ENCODE measurements around the gene EGFL6. TPM values are rescaled to one million over a fixed set of nuclear protein-coding genes. Genes with fewer than 3 reads are reported as not detected.

EGFL6 gene
- total RNA-seq, 1 experiment from 2014 or later, result not detected

DNA sequence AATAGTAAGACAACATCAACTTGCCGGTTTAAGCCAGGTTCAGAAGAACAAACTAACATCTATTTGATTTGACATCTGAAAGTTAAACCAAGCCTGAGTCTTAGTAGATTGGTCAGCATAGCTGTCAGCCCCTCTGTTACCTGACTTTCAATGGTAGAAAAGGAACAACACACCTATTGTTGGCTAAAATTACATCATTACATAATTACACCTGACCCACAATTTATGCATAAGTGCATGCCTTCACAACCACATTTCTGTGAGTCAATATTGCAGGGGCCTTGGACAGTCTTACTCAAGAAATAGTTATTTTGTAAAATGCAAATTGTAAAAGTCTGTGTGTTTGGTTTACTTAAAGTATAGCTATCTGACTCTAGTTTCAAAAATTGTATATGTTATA is 36.2 kb downstream of the EGFL6 start:
- Histone ChIP-seq H3K9ac (ENCODE audit: low read length) (no peak overlapping the region), H3K4me1 (ENCODE audit: insufficient read depth, low read length) (no peaks in the 10 kb centered on the region), H3K27me3 (ENCODE audit: low read length) (peaks cover 5% of the 10 kb centered on the region), H3F3A (ENCODE audit: low read length, unreplicated experiment) (no peaks in the 10 kb centered on the region), H3K4me2 (ENCODE audit: low read length) (no peak overlapping the region), H2AFZ (ENCODE audit: low read length) (no peak overlapping the region), H3K79me2 (ENCODE audit: low read length) (no peaks in the 10 kb centered on the region), H3K9me3 (ENCODE audit: low read length) (no peaks in the 10 kb centered on the region), H3K36me3 (ENCODE audit: low read depth, low read length) (no peaks in the 10 kb centered on the region), H3K27ac (ENCODE audit: low read length) (no peak overlapping the region), H3K4me3 (ENCODE audit: low read length) (no peak overlapping the region), H3K9me2 (replicated peaks; ENCODE audit: low read length) (no peaks in the 10 kb centered on the region), H4K20me1 (ENCODE audit: low read length) (no peaks in the 10 kb centered on the region)
- DNase-seq (no peak), ATAC-seq (no peak)
- intact Hi-C loops (cut with micrococcal nuclease), result no loop called here
- ChIA-PET POLR2A (ENCODE audit: unreplicated experiment) (no interaction called here), CTCF (no interaction called here)
- TF ChIP-seq, protein P1, sequence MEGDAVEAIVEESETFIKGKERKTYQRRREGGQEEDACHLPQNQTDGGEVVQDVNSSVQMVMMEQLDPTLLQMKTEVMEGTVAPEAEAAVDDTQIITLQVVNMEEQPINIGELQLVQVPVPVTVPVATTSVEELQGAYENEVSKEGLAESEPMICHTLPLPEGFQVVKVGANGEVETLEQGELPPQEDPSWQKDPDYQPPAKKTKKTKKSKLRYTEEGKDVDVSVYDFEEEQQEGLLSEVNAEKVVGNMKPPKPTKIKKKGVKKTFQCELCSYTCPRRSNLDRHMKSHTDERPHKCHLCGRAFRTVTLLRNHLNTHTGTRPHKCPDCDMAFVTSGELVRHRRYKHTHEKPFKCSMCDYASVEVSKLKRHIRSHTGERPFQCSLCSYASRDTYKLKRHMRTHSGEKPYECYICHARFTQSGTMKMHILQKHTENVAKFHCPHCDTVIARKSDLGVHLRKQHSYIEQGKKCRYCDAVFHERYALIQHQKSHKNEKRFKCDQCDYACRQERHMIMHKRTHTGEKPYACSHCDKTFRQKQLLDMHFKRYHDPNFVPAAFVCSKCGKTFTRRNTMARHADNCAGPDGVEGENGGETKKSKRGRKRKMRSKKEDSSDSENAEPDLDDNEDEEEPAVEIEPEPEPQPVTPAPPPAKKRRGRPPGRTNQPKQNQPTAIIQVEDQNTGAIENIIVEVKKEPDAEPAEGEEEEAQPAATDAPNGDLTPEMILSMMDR (conservative IDR thresholded peaks at IDR 0.05; ENCODE audit: low read depth, low read length), result no peak
- TF ChIP-seq EZH2phosphoT487 (IDR thresholded peaks at IDR 0.05; ENCODE audit: borderline replicate concordance, low read length) (no peak), EZH2 (IDR thresholded peaks at IDR 0.05; ENCODE audit: low read length, unreplicated experiment) (no peak)
- no TSS peak for BruUV-seq (replicated peaks)

DNA sequence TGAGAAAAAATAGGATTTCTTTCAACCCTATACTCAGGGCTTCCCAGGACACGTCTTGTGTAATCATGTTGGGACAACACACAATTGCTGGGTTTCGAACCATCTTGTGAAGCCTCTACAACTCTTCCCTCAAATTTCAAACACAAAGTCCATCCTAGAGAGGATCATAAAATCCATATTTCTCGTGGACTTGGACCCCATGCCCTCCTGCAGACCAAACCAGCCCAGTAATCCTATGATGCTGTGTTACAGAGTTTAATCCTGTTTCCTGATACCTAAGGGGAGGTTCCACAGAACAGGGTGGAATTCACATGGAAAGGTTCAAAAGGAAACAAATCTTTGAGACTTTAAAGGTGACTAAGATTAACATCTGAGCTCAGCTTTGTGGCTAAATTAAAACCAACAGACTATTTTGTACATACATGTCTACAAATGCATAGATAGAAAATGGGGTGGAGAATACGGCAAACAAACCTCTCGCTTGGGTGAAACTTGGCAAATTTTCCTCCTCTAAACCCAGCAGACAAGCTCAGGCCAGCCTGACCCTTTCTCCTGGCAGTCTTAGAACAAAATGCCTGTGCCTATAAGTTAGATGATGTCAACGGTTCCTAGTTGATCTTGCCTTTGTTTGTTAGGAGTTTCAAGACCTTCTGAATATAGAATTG is 38.1 kb downstream of the EGFL6 start:
- no peaks in the 10 kb centered on the region for H4K20me1 ChIP-seq (ENCODE audit: low read length)
- no peaks in the 10 kb centered on the region for H3F3A ChIP-seq (ENCODE audit: low read length, unreplicated experiment)
- H3K4me2 ChIP-seq (ENCODE audit: low read length), result no peak overlapping the region
- no peaks in the 10 kb centered on the region for H3K9me3 ChIP-seq (ENCODE audit: low read length)
- no peak for ATAC-seq
- ChIA-PET CTCF (no interaction called here), POLR2A (ENCODE audit: unreplicated experiment) (no interaction called here)
- no peak overlapping the region for H3K9ac ChIP-seq (ENCODE audit: low read length)
- H3K4me3 ChIP-seq (ENCODE audit: low read length), result no peak overlapping the region
- no peaks in the 10 kb centered on the region for H3K79me2 ChIP-seq (ENCODE audit: low read length)
- no TSS peak for BruUV-seq (replicated peaks)
- no peaks in the 10 kb centered on the region for H3K4me1 ChIP-seq (ENCODE audit: insufficient read depth, low read length)
- no peak for TF ChIP-seq EZH2 (IDR thresholded peaks at IDR 0.05; ENCODE audit: low read length, unreplicated experiment)
- no peak for TF ChIP-seq EZH2phosphoT487 (IDR thresholded peaks at IDR 0.05; ENCODE audit: borderline replicate concordance, low read length)
- TF ChIP-seq, protein P1 (conservative IDR thresholded peaks at IDR 0.05; ENCODE audit: low read depth, low read length), result no peak
- no peaks in the 10 kb centered on the region for H3K27me3 ChIP-seq (ENCODE audit: low read length)
- H2AFZ ChIP-seq (ENCODE audit: low read length), result no peak overlapping the region
- H3K27ac ChIP-seq (ENCODE audit: low read length), result no peak overlapping the region
- intact Hi-C loops (cut with micrococcal nuclease), result no loop called here
- no peaks in the 10 kb centered on the region for H3K36me3 ChIP-seq (ENCODE audit: low read depth, low read length)
- H3K9me2 ChIP-seq (replicated peaks; ENCODE audit: low read length), result no peaks in the 10 kb centered on the region
- no peak for DNase-seq

DNA sequence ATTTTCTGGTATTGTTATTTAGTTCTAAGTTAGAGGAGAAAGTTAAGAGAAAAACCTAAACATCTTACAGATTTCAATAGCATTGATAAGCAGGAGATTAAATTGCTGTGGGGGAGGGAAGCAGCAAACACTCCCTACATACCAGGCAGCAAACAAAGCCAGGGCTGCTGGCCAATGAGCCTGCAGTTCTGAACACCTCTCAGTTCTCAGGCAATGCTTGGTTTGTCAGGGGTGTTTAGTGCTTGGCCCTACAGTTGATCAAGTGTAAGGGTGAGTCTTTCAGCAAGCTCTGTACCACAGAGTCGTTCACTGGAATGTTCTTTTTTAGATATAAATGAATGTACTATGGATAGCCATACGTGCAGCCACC is 38.6 kb downstream of the EGFL6 start:
- Histone ChIP-seq H3K9me3 (ENCODE audit: low read length) (no peaks in the 10 kb centered on the region), H3K4me3 (ENCODE audit: low read length) (no peak overlapping the region), H3F3A (ENCODE audit: low read length, unreplicated experiment) (no peaks in the 10 kb centered on the region), H3K36me3 (ENCODE audit: low read depth, low read length) (no peaks in the 10 kb centered on the region), H3K4me2 (ENCODE audit: low read length) (no peak overlapping the region), H3K9me2 (replicated peaks; ENCODE audit: low read length) (no peaks in the 10 kb centered on the region), H3K79me2 (ENCODE audit: low read length) (no peaks in the 10 kb centered on the region), H3K9ac (ENCODE audit: low read length) (no peak overlapping the region), H4K20me1 (ENCODE audit: low read length) (no peaks in the 10 kb centered on the region), H3K27ac (ENCODE audit: low read length) (no peak overlapping the region), H3K4me1 (ENCODE audit: insufficient read depth, low read length) (no peaks in the 10 kb centered on the region), H3K27me3 (ENCODE audit: low read length) (no peaks in the 10 kb centered on the region), H2AFZ (ENCODE audit: low read length) (no peak overlapping the region)
- no peak for TF ChIP-seq EZH2 (IDR thresholded peaks at IDR 0.05; ENCODE audit: low read length, unreplicated experiment)
- TF ChIP-seq, protein P1 (conservative IDR thresholded peaks at IDR 0.05; ENCODE audit: low read depth, low read length), result no peak
- no peak for TF ChIP-seq EZH2phosphoT487 (IDR thresholded peaks at IDR 0.05; ENCODE audit: borderline replicate concordance, low read length)
- DNase-seq (no peak), ATAC-seq (no peak)
- ChIA-PET CTCF (no interaction called here), POLR2A (ENCODE audit: unreplicated experiment) (no interaction called here)
- no TSS peak for BruUV-seq (replicated peaks)
- intact Hi-C loops (cut with micrococcal nuclease), result no loop called here

All from PC-3 (cell line).